SH-SY5Y (cell line): ENCODE results near the gene TREX2.

ENCODE experiments used
- GATA2 ChIP-seq: IDR thresholded peaks from 2 replicates; pipeline ENCODE4 v1.6.1; 2011; ENCODE audit warnings: mild to moderate bottlenecking, low read depth, low read length
- GATA3 ChIP-seq: IDR thresholded peaks from 2 replicates; pipeline ENCODE4 v1.6.1; 2011; ENCODE audit warnings: low read depth, mild to moderate bottlenecking, low read length, moderate library complexity

TREX2 gene

DNA sequence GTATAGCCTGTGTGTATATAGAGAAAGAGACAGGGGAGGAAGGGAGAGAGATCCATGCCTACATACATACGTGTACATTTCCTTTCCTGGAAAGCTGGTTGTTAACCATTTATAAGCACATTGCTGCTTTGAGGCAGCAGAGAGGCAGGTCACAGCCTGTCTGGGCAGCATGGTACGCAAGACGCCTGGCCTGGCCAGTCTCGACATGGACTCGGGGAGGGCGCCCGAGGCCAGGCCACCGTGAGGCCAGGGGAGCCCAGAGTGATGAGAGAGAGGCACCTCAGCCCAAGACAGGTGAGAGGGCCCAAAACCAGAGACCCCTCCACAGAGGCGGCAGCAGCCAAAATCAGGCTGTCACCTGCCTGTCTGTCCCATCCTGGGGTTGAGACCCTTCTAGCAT is 3.9 kb downstream of the TREX2 start:
- TF ChIP-seq GATA2 = no peak
- TF ChIP-seq GATA3 = no peak

DNA sequence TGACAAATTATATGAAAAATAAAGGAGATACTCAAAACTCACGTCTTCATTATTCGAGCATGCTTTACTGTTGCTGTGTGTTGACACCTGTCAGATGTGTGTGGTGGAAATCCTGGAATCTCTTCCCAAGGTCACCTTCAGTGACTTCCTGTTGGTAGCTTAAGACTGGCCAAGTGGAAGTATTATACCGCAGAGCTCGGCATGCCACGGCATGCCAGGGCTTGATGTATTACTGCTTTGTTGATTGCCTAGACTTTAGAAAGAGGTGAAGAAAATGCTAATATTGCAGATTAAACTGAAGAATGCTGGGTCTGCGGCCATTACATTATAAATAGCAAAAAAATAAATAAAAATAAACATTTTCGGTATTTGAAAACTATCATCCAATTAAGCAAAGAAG is 4.6 kb downstream of the TREX2 start:
- TF ChIP-seq GATA2 = no peak
- no peak for TF ChIP-seq GATA3

DNA sequence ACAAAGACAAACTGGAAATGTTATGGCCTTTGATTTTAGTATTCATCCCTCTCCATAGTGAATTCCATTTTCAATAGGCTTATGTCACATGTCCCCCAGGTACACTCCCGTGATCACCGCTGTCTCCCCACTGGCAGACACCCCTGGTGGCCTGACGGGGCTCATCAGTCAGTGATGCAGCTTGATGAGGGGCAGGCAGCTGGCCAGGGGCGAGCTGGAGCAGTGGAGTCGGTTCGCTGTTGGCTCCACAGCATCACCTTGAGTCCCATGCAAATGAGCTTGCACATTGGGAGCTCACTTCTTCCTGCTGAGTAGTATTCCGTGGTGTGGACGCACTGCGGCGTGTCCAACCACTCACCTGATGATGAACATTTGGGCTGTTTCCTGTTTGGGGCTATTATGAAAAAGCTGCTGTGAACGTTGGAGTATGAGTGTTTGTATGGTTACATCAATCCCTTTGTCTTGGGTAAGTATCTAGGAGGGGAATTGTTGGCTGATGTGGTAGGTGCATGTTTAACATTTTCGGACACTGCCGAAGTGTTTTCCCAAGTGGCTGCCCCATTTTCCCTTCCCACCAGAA is 5.2 kb downstream of the TREX2 start:
- TF ChIP-seq GATA2 (no peak), GATA3 (no peak)

DNA sequence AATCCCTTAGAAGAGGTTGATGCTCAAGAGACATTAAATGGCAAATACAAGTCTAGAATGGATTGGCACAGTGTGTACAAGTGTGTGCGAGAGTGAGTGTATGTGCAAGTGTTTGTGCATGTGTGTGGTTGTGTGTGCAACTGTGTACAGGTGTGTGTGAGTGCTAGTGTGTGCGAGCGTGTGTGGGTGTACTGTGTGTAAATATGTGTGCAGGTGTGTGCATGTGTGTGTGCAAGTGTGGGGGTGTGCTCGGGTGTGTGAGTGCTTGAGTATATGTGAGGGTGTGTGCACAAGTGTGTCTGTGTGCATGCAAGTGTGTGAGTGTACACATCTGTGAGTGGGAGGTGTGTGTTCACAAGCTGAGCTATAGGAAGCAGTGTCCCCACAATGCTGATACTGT is 5.9 kb downstream of the TREX2 start:
- TF ChIP-seq GATA3 = no peak
- no peak for TF ChIP-seq GATA2

DNA sequence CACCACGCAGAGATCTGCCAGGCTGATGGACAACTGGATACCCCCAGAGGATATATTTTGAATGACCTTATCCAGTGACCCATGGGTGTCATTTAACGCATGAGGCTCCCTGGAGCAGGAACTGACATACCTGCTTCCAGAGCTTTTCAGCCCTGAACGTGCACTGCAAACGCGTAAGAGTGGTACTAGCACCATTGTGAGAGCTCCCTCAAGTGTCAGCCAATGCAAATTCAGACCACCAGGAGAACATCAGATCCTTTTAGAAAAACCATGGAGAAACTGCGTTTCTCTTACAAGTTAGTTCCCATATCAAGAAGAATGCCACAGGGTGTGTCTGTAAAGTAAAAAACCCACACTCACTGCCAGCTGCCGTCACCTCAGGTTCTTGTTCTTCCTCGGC is 7.3 kb downstream of the TREX2 start:
- TF ChIP-seq GATA3 (no peak), GATA2 (no peak)

DNA sequence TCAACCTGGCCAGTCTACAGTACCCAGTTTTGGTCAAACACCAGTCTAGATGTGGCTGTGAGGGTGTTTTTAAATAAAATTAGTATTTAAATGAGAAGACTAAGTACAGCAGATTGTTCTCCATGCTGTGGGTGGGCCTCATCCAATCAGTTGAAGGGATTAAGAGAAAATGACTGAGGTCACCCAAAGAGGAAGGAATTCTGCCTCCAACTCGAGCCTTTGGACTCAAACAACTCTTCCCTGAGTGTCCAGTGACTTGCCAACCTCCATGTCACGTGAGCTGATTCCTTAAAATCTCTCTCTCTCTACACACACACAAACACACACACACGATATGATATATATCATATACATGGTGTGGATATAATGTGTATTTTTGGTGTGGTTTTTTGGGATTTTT is 10.0 kb downstream of the TREX2 start:
- TF ChIP-seq GATA2 = no peak
- TF ChIP-seq GATA3 = no peak

DNA sequence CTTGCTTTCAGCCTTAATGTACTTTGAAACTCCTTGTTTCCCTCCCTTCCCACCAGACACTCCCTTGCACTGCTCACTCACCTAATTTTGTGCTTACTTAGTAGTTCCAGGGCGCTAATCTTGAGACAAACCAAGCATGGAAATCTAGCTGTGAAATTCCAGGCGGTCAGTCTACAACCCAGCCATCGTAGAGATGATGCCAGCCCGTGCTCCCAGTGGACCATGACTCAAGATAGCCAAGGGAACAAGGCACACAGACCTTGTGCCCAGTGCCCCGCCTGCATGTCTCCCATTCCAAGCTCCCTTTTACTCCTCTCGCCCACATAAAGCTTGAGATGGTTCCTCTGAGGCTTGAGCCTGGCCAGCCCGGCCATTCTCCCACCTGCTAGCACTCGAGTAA is 11.1 kb downstream of the TREX2 start:
- no peak for TF ChIP-seq GATA3
- TF ChIP-seq GATA2 = no peak

DNA sequence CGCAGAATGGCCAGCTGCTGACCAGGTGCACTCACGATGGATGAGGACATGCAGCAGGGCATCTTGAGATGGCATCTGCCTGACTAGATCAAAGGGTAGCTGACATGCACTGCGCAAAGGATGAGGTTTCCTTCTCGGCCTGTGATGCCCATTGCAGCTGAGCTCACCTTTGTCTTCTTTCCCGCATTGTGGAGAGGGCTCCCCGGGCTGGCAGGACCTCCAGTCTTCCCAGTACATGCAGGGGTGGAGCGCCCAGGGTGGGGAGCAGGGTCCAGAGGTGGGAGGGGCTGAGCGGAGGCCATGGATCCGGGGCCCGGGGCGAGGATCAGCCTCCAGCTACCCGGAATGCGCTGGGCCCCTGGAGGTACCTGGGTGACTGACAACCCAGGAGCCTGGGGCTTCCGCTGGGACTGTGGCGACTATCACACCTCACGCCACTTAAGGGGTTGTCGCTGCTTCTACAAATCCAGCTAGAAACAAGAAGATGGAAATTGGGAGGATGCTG is 12.0 kb downstream of the TREX2 start:
- TF ChIP-seq GATA2 = no peak
- no peak for TF ChIP-seq GATA3

DNA sequence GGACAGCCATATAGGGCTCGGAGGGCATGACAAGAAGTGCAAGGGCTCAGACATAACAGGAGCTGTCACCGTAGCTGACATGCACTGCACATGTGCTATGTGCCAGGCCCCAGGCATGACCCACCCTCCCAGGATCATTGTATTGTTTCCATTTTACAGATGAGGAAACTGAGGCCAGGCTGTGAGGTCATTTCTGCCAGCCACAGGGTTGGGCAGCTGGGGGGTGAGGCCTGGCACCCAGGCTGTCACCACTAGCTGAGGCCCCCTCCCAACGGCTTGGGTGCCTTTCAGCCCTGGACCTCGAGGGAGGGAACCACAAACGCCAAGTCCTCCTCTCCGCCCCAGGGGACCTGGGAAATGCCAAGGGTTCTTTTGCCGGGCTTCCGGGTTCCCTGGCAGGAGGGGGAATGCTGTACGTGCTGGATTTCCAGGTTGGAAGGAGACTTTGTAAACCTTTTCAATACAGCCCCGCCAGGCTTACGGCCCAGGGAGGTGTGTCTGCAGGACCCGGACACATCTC is 12.6 kb downstream of the TREX2 start:
- TF ChIP-seq GATA3 (no peak), GATA2 (no peak)

DNA sequence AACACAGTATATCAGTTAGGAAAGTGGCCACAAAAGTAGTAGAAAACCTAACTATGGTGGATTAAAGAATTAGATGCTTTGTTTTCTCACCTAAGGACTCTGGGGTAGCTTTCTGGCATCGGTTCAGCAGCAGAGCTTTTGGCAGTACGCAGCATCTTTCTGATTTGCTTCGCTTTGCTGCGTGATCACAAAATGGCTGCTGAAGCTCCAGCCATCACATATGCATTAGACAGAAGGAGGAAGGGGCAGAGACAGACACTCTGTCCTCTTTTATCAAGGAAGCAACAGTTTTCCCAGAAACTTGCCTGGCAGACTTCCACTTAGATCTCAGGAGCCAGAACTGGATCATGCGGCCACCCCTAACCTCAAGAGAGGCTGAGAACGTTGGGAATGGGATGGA is 15.1 kb downstream of the TREX2 start:
- TF ChIP-seq GATA3 = no peak
- TF ChIP-seq GATA2 = no peak

DNA sequence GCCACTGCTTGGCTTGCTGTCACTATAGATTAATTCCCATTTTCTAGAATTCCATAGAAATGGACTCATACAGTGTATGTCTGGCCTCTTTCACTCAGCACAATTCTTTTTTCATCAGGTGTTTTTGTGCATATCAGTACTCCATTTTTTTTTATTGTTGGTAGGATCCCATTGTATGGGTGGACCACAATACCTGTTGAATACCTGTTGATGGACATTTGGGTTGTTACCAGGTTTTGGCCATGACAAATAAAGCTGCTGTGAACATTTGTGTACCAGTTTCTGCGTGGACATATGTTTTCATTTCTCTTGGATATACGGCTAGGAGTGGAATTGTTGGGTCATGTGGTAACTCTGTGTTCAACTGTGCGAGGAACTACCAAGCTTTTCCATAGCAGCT is 19.7 kb downstream of the TREX2 start:
- no peak for TF ChIP-seq GATA2

DNA sequence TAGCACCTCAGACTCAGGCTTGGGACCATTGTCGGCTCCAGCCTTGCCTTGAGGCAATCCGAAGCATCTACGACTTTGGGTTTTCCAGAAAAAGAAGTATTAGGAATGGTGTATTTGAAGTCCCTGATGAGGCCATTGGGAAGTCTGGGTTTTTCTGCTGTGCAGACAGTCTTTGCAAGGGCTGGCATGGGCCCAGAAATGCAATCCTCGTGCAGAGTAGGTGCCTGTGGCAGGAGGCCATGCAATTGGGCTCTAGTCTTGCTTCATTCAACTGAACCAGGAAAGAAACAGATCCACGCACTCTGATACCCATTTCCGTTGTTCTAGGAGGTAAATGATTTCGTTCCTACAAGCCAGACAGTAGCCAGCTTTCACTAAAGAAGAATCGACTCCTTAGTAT is 22.2 kb downstream of the TREX2 start:
- TF ChIP-seq GATA2 = no peak
- TF ChIP-seq GATA3 = no peak

DNA sequence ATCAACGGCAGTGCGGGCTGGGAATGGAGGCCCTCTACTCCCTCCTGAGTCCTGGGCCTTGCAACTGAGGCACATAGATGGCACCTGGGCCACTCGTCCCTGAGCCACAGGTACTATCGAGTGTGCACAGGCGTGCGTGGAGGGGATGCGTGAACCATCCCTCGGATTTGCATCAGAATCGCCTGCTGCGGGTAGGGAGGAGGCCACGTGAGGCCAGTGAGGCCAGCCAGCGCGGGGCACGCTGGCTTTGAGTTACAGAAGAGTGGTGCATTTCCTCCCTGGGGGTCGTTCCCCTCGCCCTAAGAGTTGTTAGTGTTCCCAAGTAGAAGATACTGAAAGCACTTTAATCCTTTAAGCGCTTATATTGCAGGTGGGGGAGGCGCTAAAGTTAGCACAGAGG is 24.0 kb downstream of the TREX2 start:
- TF ChIP-seq GATA3 (no peak), GATA2 (no peak)

DNA sequence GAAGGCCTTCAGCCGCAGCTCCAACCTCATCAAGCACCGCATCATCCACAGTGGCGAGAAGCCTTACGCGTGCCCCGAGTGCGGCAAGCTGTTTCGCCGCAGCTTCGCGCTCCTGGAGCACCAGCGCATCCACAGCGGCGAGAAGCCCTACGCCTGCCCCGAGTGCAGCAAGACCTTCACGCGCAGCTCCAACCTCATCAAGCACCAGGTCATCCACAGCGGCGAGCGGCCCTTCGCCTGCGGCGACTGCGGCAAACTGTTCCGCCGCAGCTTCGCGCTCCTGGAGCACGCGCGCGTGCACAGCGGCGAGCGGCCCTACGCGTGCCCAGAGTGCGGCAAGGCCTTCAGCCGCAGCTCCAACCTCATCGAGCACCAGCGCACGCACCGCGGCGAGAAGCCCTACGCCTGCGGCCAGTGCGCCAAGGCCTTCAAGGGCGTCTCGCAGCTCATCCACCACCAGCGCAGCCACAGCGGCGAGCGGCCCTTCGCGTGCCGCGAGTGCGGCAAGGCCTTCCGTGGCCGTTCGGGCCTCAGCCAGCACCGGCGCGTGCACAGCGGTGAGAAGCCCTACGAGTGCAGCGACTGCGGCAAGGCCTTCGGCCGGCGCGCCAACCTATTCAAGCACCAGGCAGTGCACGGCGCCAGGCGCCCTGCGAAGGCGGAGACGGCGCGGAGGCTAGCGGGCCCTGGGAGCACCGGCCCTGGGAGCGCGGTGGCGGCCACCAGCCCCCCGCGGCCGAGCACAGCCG is 24.8 kb downstream of the TREX2 start:
- TF ChIP-seq GATA2 = no peak
- TF ChIP-seq GATA3 = no peak

DNA sequence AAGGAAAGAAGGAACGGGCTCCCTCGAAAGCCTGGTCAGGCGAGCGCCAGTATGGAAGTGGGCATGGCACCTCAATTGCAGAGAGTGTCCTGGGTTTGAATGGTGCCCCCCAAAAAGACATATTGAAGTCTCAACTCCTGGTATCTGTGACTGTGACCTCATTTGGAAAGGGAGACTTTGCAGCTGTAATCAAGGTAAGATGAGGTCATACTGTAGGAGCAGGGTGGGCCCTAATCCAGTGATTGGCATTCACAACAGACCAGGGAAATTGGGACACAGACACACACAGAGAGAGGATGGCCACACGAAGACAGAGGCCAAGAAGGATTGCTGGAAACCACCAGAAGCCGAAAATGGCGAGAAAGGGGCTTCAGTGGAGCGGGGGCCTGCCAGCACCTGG is 28.2 kb downstream of the TREX2 start:
- no peak for TF ChIP-seq GATA2
- no peak for TF ChIP-seq GATA3

DNA sequence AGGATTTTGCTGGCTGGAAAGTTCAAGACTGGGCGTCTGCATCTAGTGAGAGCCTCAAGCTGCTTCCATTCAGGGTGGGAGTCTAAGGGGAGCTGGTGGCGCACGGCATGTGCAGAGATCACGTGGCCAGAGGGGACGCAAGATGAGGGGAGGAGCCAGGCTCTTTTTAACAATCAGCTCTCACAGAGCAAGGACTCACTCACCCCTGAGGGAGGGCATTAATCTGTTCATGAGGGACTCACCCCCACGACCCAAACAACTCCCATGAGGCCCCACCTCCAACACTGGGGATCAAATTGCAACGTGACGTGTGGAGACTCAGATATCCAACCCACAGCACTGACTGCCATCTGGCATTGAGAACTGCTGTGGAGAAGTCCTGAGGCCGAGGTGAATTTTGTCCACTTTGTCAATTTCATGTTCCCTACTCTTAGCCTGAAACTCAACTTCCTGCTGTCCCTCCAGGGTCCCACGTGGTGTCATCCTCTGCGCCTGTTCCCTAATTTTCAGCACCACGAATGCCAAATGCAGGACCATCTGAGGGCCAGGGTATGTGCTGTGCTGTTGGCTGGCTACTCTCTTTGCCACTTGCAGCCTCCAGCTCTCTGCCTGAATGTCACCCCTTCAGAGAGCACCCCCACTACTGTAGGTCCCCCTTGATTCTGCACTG is 28.9 kb downstream of the TREX2 start:
- no peak for TF ChIP-seq GATA2
- TF ChIP-seq GATA3 = no peak
